ENCODE measurements around the gene SIGLEC7. TPM values are rescaled to one million over a fixed set of nuclear protein-coding genes. Genes with fewer than 3 reads are reported as not detected.

Gene SIGLEC7
- polyA plus RNA-seq, 1 experiment = not detected

- Histone ChIP-seq H3K4me3 (ENCODE audit: low read depth, low read length) (no peak overlapping the region), H3K36me3 (ENCODE audit: control insufficient read depth, insufficient read depth, low read length) (no peaks in the 10 kb centered on the region), H3K27me3 (ENCODE audit: control insufficient read depth, insufficient read depth, low read length) (no peaks in the 10 kb centered on the region)
- no peak for TF ChIP-seq CTCF (IDR thresholded peaks at IDR 0.05; ENCODE audit: insufficient read depth, low read depth, low read length)
- POLR2A ChIA-PET = no interaction called here
- DNase-seq (ENCODE audit: low read depth) = no peak
- CTCF ChIA-PET = no interaction called here
These were observed 59.6 kb downstream of the SIGLEC7 start for GRCh38 chr19:51201712-51202111.

Other genes with a start within 250 kb of the SIGLEC7 start
- not detected in 2 replicates for gene KLK4, start 230.9 kb upstream of the SIGLEC7 start, polyA plus RNA-seq (2011; rRNA removed)
- gene KLK5, start 189.3 kb upstream of the SIGLEC7 start, polyA plus RNA-seq (2011; rRNA removed) = not detected in 2 replicates
- not detected in 2 replicates for gene KLK6, start 172.7 kb upstream of the SIGLEC7 start, polyA plus RNA-seq (2011; rRNA removed)
- gene KLK7, start 158.4 kb upstream of the SIGLEC7 start, polyA plus RNA-seq (2011; rRNA removed) = not detected in 2 replicates
- gene KLK8, start 140.7 kb upstream of the SIGLEC7 start, polyA plus RNA-seq (2011; rRNA removed) = not detected in 2 replicates
- not detected in 2 replicates for gene KLK10, start 122.6 kb upstream of the SIGLEC7 start, polyA plus RNA-seq (2011; rRNA removed)
- gene KLK11, start 115.7 kb upstream of the SIGLEC7 start, polyA plus RNA-seq (2011; rRNA removed) = not detected in 2 replicates
- gene KLK12, start 107.3 kb upstream of the SIGLEC7 start, polyA plus RNA-seq (2011; rRNA removed) = not detected in 2 replicates
- not detected in 2 replicates for gene KLK13, start 77.2 kb upstream of the SIGLEC7 start, polyA plus RNA-seq (2011; rRNA removed)
- 0.06 TPM in 1 of 2 replicates, not detected in the other for gene KLK14, start 59.4 kb upstream of the SIGLEC7 start, polyA plus RNA-seq (2011; rRNA removed)
- gene CTU1, start 33.9 kb upstream of the SIGLEC7 start, polyA plus RNA-seq (2011; rRNA removed) = 2.3 and 3.3 TPM in 2 replicates
- gene SIGLEC9, start 17.4 kb upstream of the SIGLEC7 start, polyA plus RNA-seq (2011; rRNA removed) = not detected in 2 replicates
- not detected in 2 replicates for gene CD33, start 82.8 kb downstream of the SIGLEC7 start, polyA plus RNA-seq (2011; rRNA removed)
- not detected in 2 replicates for gene SIGLECL1, start 108.8 kb downstream of the SIGLEC7 start, polyA plus RNA-seq (2011; rRNA removed)
- gene IGLON5, start 169.3 kb downstream of the SIGLEC7 start, polyA plus RNA-seq (2011; rRNA removed) = not detected in 2 replicates
- gene VSIG10L, start 199.8 kb downstream of the SIGLEC7 start, polyA plus RNA-seq (2011; rRNA removed) = 0.93 and 1.5 TPM in 2 replicates
- gene ETFB, start 224.1 kb downstream of the SIGLEC7 start, polyA plus RNA-seq (2011; rRNA removed) = 92.8 and 149 TPM in 2 replicates
- gene CLDND2, start 226.7 kb downstream of the SIGLEC7 start, polyA plus RNA-seq (2011; rRNA removed) = 0.12 TPM in 1 of 2 replicates, not detected in the other
- not detected in 2 replicates for gene NKG7, start 230.4 kb downstream of the SIGLEC7 start, polyA plus RNA-seq (2011; rRNA removed)
- not detected in 2 replicates for gene LIM2, start 245.7 kb downstream of the SIGLEC7 start, polyA plus RNA-seq (2011; rRNA removed)
- not detected in 2 replicates for gene C19orf84, start 248.3 kb downstream of the SIGLEC7 start, polyA plus RNA-seq (2011; rRNA removed)